22Rv1 (cell line): ENCODE measurements around the gene UNC13C.

ENCODE experiments used
- ZFX ChIP-seq: fragments of 450-650 bp; IDR thresholded peaks from 2 replicates; pipeline ENCODE4 v1.6.1; 2017; ENCODE audit warnings: antibody characterized with exemption, borderline replicate concordance
- TF ChIP-seq, protein P1 (sequence below): fragments of 450-650 bp; IDR thresholded peaks from 2 replicates; pipeline ENCODE4 v1.5.1; 2017; ENCODE audit warnings: mild to moderate bottlenecking

DNA sequence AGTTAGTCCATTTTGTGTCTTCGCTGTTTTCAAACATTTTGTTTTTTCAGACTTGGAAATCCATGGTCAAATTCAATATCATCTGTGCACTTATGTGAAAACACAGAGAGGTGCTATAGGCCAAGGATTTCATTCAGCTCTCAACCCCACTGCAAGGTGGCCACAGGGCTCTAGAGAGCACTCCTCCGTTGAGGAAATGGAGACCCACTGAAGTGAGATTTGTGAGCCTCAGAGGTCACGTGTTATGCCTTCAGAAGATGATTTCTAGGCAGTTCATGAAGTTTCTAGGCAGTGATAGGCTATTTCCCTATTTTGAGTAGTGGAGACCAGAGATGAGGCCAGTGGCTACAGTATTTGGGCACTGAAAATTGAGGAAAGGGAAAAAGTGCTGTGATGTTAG, 88.2 kb downstream of the UNC13C start:
- TF ChIP-seq, protein P1, sequence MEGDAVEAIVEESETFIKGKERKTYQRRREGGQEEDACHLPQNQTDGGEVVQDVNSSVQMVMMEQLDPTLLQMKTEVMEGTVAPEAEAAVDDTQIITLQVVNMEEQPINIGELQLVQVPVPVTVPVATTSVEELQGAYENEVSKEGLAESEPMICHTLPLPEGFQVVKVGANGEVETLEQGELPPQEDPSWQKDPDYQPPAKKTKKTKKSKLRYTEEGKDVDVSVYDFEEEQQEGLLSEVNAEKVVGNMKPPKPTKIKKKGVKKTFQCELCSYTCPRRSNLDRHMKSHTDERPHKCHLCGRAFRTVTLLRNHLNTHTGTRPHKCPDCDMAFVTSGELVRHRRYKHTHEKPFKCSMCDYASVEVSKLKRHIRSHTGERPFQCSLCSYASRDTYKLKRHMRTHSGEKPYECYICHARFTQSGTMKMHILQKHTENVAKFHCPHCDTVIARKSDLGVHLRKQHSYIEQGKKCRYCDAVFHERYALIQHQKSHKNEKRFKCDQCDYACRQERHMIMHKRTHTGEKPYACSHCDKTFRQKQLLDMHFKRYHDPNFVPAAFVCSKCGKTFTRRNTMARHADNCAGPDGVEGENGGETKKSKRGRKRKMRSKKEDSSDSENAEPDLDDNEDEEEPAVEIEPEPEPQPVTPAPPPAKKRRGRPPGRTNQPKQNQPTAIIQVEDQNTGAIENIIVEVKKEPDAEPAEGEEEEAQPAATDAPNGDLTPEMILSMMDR: no peak
- TF ChIP-seq ZFX: no peak
